IPS-18a (cell line): ENCODE measurements around the gene MOBP.
"Not testable (repeated sequence)": the region's sequence is repeated elsewhere in the genome, so short reads cannot be mapped to it uniquely, and the experiment has no call there.

Experiments used
- H3K27ac ChIP-seq: one replicate; pipeline ENCODE4 v1.5.1; 2013; ENCODE audit warnings: low read length
- H3K27me3 ChIP-seq: one replicate; pipeline ENCODE4 v1.6.1; 2013; ENCODE audit warnings: mild to moderate bottlenecking, low read length; ENCODE audit not compliant: control insufficient read depth, insufficient read depth
- H3K36me3 ChIP-seq: one replicate; pipeline ENCODE4 v1.6.1; 2013; ENCODE audit warnings: low read depth, low read length; ENCODE audit not compliant: control insufficient read depth
- H3K4me1 ChIP-seq: one replicate; pipeline ENCODE4 v1.6.1; 2013; ENCODE audit warnings: low read depth, low read length; ENCODE audit not compliant: control insufficient read depth
- H3K4me3 ChIP-seq: one replicate; pipeline ENCODE4 v1.5.1; 2013; ENCODE audit warnings: low read length
- H3K9ac ChIP-seq: one replicate; pipeline ENCODE4 v1.6.1; 2013; ENCODE audit warnings: mild to moderate bottlenecking, low read length, moderate library complexity
- H3K9me3 ChIP-seq: one replicate; pipeline ENCODE4 v1.6.1; 2013; ENCODE audit warnings: low read depth, low read length; ENCODE audit not compliant: control insufficient read depth

The MOBP gene

GRCh38 chr3:39467394-39468107 lies at the start of gene MOBP:
MOBP (plus strand) TSS chr3:39467680; CDS start chr3:39502070, 34,390 bp downstream.
- H3K27ac ChIP-seq = no peak within 1 kb of the TSS
- no peak within 1 kb of the TSS for H3K4me3 ChIP-seq
- H3K4me1 ChIP-seq = peaks cover 16% of the 10 kb centered on the region
- no peaks in the 10 kb centered on the region for H3K36me3 ChIP-seq
- H3K27me3 ChIP-seq = no peaks in the 10 kb centered on the region
- H3K9me3 ChIP-seq = no peaks in the 10 kb centered on the region
- H3K9ac ChIP-seq = no peak within 1 kb of the TSS

DNA sequence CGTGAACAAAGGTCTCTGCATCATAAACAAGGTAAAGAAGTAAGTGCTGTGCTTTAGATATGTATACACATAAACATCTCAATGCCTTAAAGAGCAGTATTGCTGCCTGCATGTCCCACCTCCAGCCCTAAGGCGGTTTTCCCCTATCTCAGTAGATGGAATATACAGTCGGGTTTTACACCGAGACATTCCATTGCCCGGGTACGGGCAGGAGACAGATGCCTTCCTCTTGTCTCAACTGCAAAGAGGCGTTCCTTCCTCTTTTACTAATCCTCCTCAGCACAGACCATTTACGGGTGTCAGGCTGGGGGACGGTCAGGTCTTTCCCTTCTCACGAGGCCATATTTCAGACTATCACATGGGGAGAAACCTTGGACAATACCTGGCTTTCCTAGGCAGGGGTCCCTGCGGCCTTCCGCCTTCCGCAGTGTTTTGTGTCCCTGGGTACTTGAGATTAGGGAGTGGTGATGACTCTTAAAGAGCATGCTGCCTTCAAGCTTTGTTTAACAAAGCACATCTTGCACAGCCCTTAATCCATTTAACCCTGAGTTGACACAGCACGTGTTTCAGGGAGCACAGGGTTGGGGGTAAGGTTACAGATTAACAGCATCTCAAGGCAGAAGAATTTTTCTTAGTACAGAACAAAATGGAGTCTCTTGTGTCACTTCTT lies 48.8 kb upstream of the MOBP start:
- not testable (repeated sequence) for H3K27ac ChIP-seq, H3K27me3 ChIP-seq, H3K9ac ChIP-seq, H3K9me3 ChIP-seq, H3K4me3 ChIP-seq, H3K36me3 ChIP-seq
- H3K4me1 ChIP-seq = peaks cover 13% of the 10 kb centered on the region

DNA sequence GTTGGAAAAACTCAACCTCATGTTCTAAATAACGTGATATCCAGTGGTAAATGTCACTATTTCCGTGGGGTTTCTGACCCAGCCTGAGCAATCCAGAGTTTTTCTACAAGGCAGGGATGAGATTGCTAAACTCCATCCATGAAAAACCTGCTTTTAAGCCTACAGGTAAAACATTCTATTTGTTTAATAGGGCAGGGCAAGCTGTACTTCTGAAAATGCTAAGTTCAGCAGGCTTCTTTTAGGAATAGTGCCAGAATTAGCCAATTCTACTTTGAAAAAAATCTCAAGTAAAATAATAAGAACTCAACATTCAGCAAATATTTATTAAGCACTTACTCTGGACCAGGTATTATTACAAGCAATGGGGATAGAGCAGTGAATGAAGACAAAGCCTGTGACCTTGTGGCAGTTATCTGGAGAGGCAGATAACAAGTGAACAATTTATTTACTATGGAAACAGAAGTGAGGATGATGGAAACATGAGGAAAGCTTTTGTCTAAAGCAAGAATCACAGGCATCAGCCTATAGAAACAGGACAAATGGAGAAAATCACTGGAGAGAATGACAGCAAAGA lies 47.7 kb upstream of the MOBP start:
- H3K4me1 ChIP-seq = peaks cover 13% of the 10 kb centered on the region
- no peaks in the 10 kb centered on the region for H3K9me3 ChIP-seq
- no peak overlapping the region for H3K27ac ChIP-seq
- H3K4me3 ChIP-seq = no peak overlapping the region
- no peak overlapping the region for H3K9ac ChIP-seq
- H3K27me3 ChIP-seq = no peaks in the 10 kb centered on the region
- no peaks in the 10 kb centered on the region for H3K36me3 ChIP-seq

GRCh38 chr3:39420543-39420942 lies 46.9 kb upstream of the MOBP start:
- H3K27ac ChIP-seq = no peak overlapping the region
- H3K4me3 ChIP-seq = no peak overlapping the region
- no peaks in the 10 kb centered on the region for H3K9me3 ChIP-seq
- no peaks in the 10 kb centered on the region for H3K27me3 ChIP-seq
- peaks cover 13% of the 10 kb centered on the region for H3K4me1 ChIP-seq
- no peaks in the 10 kb centered on the region for H3K36me3 ChIP-seq
- H3K9ac ChIP-seq = no peak overlapping the region

- Histone ChIP-seq H3K27ac (no peak overlapping the region), H3K9ac (no peak overlapping the region), H3K9me3 (no peaks in the 10 kb centered on the region), H3K27me3 (no peaks in the 10 kb centered on the region), H3K4me1 (peaks cover 13% of the 10 kb centered on the region), H3K4me3 (no peak overlapping the region), H3K36me3 (no peaks in the 10 kb centered on the region)
These were observed 44.0 kb upstream of the MOBP start for GRCh38 chr3:39423436-39423970.

DNA sequence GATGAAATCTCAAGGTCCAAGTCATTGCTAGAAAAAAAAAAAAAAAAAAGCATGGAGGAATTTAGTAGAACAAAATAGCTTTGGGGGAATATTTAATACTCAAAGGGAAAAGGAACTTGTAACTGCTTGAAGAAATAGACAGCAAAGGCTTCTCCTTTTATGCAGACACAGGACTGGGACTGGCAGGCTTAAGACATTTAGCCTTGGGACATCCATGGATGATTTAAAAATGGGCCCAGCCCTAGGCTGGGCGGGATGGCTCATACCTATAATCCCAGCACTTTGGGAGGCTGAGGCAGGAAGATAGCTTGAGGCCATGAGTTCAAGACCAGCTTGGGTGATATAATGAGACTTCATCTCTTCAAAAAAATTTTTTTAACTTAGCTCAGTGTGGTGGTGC lies 41.2 kb upstream of the MOBP start:
- Histone ChIP-seq H3K36me3 (no peaks in the 10 kb centered on the region), H3K4me1 (no peaks in the 10 kb centered on the region), H3K4me3 (no peak overlapping the region), H3K27ac (no peak overlapping the region), H3K9ac (no peak overlapping the region), H3K27me3 (no peaks in the 10 kb centered on the region), H3K9me3 (no peaks in the 10 kb centered on the region)

- H3K4me3 ChIP-seq = no peak overlapping the region
- H3K27me3 ChIP-seq = no peaks in the 10 kb centered on the region
- no peak overlapping the region for H3K9ac ChIP-seq
- no peaks in the 10 kb centered on the region for H3K4me1 ChIP-seq
- H3K9me3 ChIP-seq = no peaks in the 10 kb centered on the region
- no peaks in the 10 kb centered on the region for H3K36me3 ChIP-seq
- H3K27ac ChIP-seq = no peak overlapping the region
These were observed 40.0 kb upstream of the MOBP start for GRCh38 chr3:39427506-39427905.

DNA sequence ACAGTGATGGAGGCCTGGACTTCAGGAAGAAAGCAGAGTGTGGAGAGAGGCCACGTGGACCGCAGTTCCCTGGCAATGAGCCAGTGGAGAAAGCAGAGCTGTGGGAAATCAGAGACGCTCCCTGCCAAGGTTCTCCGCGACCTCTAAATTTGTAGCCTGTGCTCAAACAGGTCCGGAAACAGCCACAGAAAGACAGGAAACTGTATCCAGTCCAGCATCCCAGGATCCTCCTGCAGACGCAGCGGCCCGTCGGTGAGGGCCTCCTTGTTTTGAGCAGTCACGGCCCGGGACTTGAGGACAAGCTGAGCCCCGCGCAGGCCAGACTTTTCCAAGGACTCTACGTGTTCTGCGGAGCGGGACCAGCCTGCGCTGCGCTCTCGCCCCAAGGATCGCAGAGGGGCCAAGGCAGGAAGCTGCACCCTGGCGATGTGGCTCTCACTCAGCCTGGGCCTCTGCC lies 38.7 kb upstream of the MOBP start:
- Histone ChIP-seq H3K9ac (no peak overlapping the region), H3K27me3 (no peaks in the 10 kb centered on the region), H3K9me3 (no peaks in the 10 kb centered on the region), H3K4me3 (no peak overlapping the region), H3K27ac (no peak overlapping the region), H3K4me1 (no peaks in the 10 kb centered on the region), H3K36me3 (no peaks in the 10 kb centered on the region)

- Histone ChIP-seq H3K27me3 (no peaks in the 10 kb centered on the region), H3K9ac (no peak overlapping the region), H3K4me3 (no peak overlapping the region), H3K9me3 (no peaks in the 10 kb centered on the region), H3K4me1 (no peaks in the 10 kb centered on the region), H3K27ac (no peak overlapping the region), H3K36me3 (no peaks in the 10 kb centered on the region)
These were observed 38.0 kb upstream of the MOBP start for GRCh38 chr3:39429466-39429865.

DNA sequence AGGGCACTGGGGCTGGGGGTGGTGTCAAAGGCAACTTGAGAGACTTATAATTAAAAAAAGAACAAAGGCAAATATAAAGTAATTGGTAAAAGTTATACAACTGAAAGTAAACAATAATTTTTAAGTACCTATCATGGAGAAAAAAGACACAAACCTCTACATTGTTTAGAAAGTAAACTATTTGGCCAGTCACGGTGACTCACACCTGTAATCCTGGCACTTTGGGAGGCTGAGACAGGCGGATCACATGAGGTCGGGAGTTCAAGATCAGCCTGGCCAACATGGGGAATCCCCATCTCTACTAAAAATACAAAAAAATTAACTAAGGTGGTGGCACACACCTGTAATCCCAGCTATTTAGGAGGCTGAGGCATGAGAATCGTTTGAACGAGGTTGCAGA lies 35.1 kb upstream of the MOBP start:
- H3K4me3 ChIP-seq = no peak overlapping the region
- H3K36me3 ChIP-seq = no peaks in the 10 kb centered on the region
- H3K27ac ChIP-seq = no peak overlapping the region
- H3K9me3 ChIP-seq = no peaks in the 10 kb centered on the region
- H3K4me1 ChIP-seq = no peaks in the 10 kb centered on the region
- H3K9ac ChIP-seq = no peak overlapping the region
- H3K27me3 ChIP-seq = no peaks in the 10 kb centered on the region

DNA sequence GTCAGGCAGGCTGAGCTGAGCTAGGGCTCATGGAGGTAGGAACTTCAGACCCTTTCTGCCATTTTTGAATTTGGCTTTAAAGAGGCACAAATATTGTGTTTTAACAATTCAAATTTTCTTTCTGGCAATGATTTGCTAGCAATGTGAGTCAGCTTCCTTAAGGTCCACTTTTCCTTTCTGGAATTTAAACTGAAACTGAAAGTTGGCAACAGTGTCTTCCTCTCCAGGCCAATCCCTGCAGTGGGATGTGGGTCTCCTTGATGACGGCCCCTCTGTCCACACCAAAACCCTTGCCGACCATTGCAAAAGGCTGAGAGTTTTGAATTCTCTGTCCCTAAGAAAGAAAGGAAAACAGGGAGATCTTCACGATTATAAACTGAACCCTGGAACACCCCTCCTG lies 33.8 kb upstream of the MOBP start:
- Histone ChIP-seq H3K36me3 (no peaks in the 10 kb centered on the region), H3K9ac (no peak overlapping the region), H3K4me1 (no peaks in the 10 kb centered on the region), H3K4me3 (no peak overlapping the region), H3K27ac (no peak overlapping the region), H3K9me3 (no peaks in the 10 kb centered on the region), H3K27me3 (no peaks in the 10 kb centered on the region)
